Measurements from ENCODE around the gene CCDC33.

DNA sequence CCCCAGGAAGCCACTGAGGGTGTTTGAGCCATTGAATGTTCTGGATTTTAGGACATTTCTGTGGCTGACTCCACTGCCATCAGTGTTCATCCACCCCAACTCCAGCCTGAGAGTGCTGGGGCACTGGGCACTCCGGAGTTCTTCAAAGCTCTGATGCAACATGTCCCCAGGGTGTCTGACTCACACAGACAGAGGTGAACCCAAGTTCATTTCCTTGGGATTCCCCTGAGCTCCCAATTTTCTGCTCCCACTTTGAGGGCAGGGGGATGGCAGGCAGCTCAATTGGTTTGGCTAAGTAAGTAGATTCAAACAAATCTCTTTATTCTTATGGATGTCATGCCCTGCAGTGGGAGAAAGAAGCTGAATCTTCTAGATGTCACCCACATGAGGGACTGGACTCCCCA, 35.7 kb upstream of the CCDC33 start:
- TF ChIP-seq, protein P1, sequence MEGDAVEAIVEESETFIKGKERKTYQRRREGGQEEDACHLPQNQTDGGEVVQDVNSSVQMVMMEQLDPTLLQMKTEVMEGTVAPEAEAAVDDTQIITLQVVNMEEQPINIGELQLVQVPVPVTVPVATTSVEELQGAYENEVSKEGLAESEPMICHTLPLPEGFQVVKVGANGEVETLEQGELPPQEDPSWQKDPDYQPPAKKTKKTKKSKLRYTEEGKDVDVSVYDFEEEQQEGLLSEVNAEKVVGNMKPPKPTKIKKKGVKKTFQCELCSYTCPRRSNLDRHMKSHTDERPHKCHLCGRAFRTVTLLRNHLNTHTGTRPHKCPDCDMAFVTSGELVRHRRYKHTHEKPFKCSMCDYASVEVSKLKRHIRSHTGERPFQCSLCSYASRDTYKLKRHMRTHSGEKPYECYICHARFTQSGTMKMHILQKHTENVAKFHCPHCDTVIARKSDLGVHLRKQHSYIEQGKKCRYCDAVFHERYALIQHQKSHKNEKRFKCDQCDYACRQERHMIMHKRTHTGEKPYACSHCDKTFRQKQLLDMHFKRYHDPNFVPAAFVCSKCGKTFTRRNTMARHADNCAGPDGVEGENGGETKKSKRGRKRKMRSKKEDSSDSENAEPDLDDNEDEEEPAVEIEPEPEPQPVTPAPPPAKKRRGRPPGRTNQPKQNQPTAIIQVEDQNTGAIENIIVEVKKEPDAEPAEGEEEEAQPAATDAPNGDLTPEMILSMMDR (IDR thresholded peaks at IDR 0.05; ENCODE audit: borderline replicate concordance, extremely low read depth, low read length, poor library complexity, severe bottlenecking): no peak
- TF ChIP-seq EZH2 (IDR thresholded peaks at IDR 0.05; ENCODE audit: borderline replicate concordance, low read depth, low read length, severe bottlenecking): no peak

Data from DND-41 (cell line).